VCaP (cell line): ENCODE results near the gene C3.

Source experiments
- H3K27ac ChIP-seq: fragments of 450-650 bp; 2 replicates; pipeline ENCODE4 v1.5.1; 2017
- CTCF ChIP-seq: fragments of 450-650 bp; conservative IDR thresholded peaks from 2 replicates; pipeline ENCODE4 v1.5.1; 2017; ENCODE audit warnings: mild to moderate bottlenecking, moderate library complexity

C3 gene

DNA sequence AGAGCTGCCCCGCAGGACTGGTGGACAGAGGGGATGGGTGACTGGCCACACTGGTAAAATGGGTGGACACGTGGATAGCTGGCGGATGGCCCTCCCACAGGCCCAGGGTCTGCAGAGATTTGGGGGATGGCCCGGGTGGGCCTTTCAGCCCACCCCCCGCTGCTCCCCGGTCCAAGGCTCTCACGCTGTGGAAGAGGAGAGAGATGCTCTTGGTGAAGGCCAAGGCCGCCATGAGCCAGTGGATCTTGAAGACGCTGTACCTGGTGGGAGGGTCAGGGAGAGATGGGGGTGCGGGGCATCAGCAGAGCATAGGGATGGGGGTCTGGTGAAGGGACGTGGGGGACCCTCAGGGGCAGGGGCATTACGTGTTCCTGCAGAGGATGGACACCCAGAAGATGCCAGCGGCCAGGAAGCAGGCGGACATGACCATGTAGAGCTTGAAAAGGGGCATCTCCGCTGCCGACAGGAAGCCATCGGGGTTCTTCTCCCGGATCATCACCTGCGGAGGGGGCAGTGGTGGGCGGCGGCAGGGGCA is 12.4 kb upstream of the C3 start:
- no peak overlapping the region for H3K27ac ChIP-seq
- TF ChIP-seq CTCF, result no peak

GRCh38 chr19:6731822-6732221 is 11.4 kb upstream of the C3 start:
- no peak overlapping the region for H3K27ac ChIP-seq
- no peak for TF ChIP-seq CTCF

DNA sequence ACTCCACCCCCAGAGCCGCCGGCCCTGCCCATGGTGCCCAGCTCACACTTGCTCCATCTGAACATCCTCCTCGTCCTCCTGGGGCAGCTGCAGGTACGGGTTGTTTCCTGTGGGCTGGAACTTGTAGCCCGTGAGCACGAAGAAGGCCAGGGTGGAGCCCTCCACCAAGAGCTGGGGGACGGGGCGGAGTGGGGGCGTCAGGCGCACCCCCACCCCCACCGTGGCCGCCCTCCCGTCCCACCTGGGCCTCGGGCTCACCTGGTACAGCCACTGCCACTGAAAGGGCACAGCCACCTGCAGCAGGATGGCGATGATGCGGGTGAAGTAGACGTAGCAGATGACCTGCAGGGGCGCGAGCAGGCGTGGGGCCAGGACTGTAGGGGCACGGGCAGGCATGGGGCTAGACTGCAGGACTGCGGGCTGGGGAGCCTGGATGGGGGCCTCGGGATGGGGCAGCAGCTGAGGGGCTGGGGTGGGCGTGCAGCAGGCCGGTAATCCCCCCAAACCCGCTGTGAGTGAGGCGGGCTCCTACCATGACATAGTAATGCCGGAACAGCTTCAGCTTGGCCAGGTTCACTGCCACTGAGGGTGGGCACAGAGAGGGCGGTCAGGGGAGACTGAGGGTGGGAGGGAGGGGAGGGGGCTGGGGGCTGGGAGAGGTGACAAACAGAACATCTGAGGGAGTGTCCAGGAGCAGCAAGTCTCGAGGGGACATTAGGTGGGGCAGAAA is 10.7 kb upstream of the C3 start:
- TF ChIP-seq CTCF, result no peak
- no peak overlapping the region for H3K27ac ChIP-seq

DNA sequence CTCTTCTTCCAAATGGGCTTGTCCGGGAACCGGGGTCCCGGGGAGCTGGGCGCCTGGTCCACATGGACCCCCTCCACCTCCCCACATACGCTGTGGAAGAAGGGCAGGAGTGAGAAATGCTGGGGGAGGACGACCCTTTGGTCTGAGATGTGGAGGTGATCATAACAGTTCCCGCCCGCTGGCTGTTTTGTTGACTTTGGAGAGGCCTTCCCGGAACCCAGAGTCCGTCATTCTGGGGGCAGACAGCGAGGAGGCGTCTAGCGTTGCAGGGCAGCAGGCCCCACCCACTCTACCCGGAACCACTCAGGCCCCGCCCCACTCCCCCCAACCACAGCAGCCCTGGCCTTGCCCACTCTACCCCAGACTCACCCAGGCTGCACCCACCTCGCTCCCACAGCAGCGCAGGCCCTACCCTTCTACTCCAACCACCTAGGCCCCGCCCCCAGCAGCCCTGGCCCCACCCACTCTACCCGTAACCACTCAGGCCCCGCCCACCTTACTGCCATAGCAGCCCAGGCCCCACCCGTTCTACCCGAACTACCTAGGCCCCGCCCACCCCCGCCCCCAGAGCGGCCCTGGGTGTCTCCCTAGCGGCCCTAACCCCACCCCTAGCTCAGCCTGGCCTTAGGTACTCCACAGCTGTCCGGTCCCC is 9.8 kb upstream of the C3 start:
- TF ChIP-seq CTCF, result no peak
- H3K27ac ChIP-seq, result no peak overlapping the region

DNA sequence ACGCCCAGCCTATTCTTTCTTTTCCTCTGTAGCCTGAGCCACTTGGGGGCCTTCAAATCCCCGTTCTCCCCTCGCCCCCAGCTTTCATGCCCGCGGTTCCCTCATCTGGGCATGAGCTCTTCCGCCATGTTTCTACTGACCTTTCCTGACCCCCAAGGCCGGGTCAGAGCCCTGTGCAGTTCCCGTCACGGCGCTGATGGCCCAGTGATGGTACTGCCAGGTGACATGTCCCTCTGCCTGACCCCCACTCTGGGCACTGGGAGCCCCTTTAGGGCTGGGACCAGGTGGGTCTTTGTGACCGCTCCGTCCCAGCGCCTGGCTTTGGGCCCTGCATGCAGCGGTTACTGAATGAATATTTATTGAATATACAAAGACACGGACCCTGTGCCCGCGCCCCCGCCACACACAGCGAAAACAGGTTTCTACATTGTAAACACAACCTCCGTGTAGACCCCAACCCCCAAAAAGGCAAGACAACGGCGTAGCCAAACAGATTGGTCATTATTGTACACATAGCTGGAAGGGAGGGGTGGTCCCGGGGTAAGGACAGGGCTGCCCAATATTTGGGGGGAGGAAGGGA is 9.2 kb upstream of the C3 start:
- no peak for TF ChIP-seq CTCF
- H3K27ac ChIP-seq, result no peak overlapping the region

GRCh38 chr19:6728346-6728745 is 7.9 kb upstream of the C3 start:
- no peak for TF ChIP-seq CTCF
- H3K27ac ChIP-seq, result no peak overlapping the region

GRCh38 chr19:6725513-6726231 is 5.2 kb upstream of the C3 start:
- H3K27ac ChIP-seq, result no peak overlapping the region

More at GRCh38 chr19:6725513-6726231, 5.2 kb upstream of the C3 start:
- no peak for TF ChIP-seq CTCF
